Measurements from ENCODE around the gene PTGR1. TPM values are rescaled to one million over a fixed set of nuclear protein-coding genes. Genes with fewer than 3 reads are reported as not detected.

Gene PTGR1
- total and polyA plus RNA-seq, 12 donors, result 30.7 to 170 (median 116) TPM

- no peak for DNase-seq
- Histone ChIP-seq H3K4me1 (replicated peaks in 1 of 2) (peaks cover 21% of the 10 kb centered on the region in 2 donors), H3K36me3 (replicated peaks in 1 of 2) (peaks cover 0 to 14% of the 10 kb centered on the region in 2 donors), H3K27ac (peak overlapping the region in 1 of 5 donors; percentile 22), H3K4me3 (no peak overlapping the region), H3K9me3 (replicated peaks in 1 of 3) (no peaks in the 10 kb centered on the region), H3K27me3 (no peaks in the 10 kb centered on the region)
- intact Hi-C loops (cut with DNase I), result no loop called here
- WGBS, 4 donors, result 72 to 86% (median 78%) methylated on average over 2 of the region's 2 CpGs
- no peak for TF ChIP-seq POLR2A (IDR thresholded peaks at IDR 0.05)
- no peak for TF ChIP-seq CTCF (IDR thresholded peaks at IDR 0.05)
Observed at GRCh38 chr9:111646417-111646816, 47.0 kb upstream of the PTGR1 start.

GRCh38 chr9:111645806-111646205 is 46.4 kb upstream of the PTGR1 start:
- Histone ChIP-seq H3K27ac (peak overlapping the region in 2 of 5 donors; percentile 12 to 37), H3K36me3 (replicated peaks in 1 of 2) (peaks cover 0 to 14% of the 10 kb centered on the region in 2 donors), H3K27me3 (no peaks in the 10 kb centered on the region), H3K4me3 (no peak overlapping the region), H3K4me1 (replicated peaks in 1 of 2) (peaks cover 21% of the 10 kb centered on the region in 2 donors), H3K9me3 (replicated peaks in 1 of 3) (no peaks in the 10 kb centered on the region)
- TF ChIP-seq POLR2A (IDR thresholded peaks at IDR 0.05) (no peak), CTCF (IDR thresholded peaks at IDR 0.05) (no peak)
- peak in 6 of 7 donors; percentile 45 to 66 (median 57) for DNase-seq
- 57 to 84% (median 64%) methylated on average over 1 of the region's 1 CpG for WGBS, 4 donors
- intact Hi-C loops (cut with DNase I), result no loop called here

GRCh38 chr9:111644195-111644772 is 44.8 kb upstream of the PTGR1 start:
- H3K36me3 ChIP-seq (replicated peaks in 1 of 2), result peaks cover 0 to 6% of the 10 kb centered on the region in 2 donors
- WGBS, 4 donors, result 65 to 76% (median 67%) methylated on average over 8 of the region's 8 CpGs
- TF ChIP-seq POLR2A (IDR thresholded peaks at IDR 0.05) (no peak), CTCF (IDR thresholded peaks at IDR 0.05) (no peak)

GRCh38 chr9:111637421-111637950 is 38.0 kb upstream of the PTGR1 start:
- H3K27ac ChIP-seq, result peak overlapping the region in 4 of 5 donors; percentile 3 to 52 (median 20)
- H3K36me3 ChIP-seq (replicated peaks in 1 of 2), result no peaks in the 10 kb centered on the region
- H3K4me1 ChIP-seq (replicated peaks in 1 of 2), result peaks cover 8 to 61% of the 10 kb centered on the region in 2 donors
- no peaks in the 10 kb centered on the region for H3K27me3 ChIP-seq
- DNase-seq, result no peak
- 44 to 62% (median 55%) methylated on average over 6 of the region's 6 CpGs for WGBS, 4 donors
- intact Hi-C loops (cut with DNase I), result no loop called here
- H3K9me3 ChIP-seq (replicated peaks in 1 of 3), result no peaks in the 10 kb centered on the region
- H3K4me3 ChIP-seq, result no peak overlapping the region
- TF ChIP-seq CTCF (IDR thresholded peaks at IDR 0.05), result no peak

More at GRCh38 chr9:111644195-111644772, 44.8 kb upstream of the PTGR1 start:
- Histone ChIP-seq H3K27ac (peak overlapping the region in 3 of 5 donors; percentile 1 to 65 (median 2)), H3K9me3 (replicated peaks in 1 of 3) (no peaks in the 10 kb centered on the region), H3K4me1 (replicated peaks in 1 of 2) (peaks cover 21 to 22% of the 10 kb centered on the region in 2 donors), H3K27me3 (no peaks in the 10 kb centered on the region), H3K4me3 (no peak overlapping the region)
- DNase-seq, result peak in 1 of 7 donors; percentile 19
- intact Hi-C loops (cut with DNase I), result no loop called here

Data from adrenal gland (tissue), 12 donors.